Fibroblast of lung (primary cell): ENCODE results near the gene AQP5. TPM values are rescaled to one million over a fixed set of nuclear protein-coding genes. Genes with fewer than 3 reads are reported as not detected.

Experiments
- DNase-seq, 2 donors: peaks; one replicate each; pipeline versions ENCODE4 v3.0.0 to v3.0.0-alpha.2; 2010; ENCODE audit warnings: low read depth in 2 of 2
- H2AFZ ChIP-seq: 2 replicates; pipeline ENCODE4 v1.5.1; 2012; ENCODE audit warnings: low read length, control low read depth, inconsistent platforms
- H3K27ac ChIP-seq: 2 replicates; pipeline ENCODE4 v1.5.1; 2011; ENCODE audit warnings: low read length, control low read depth; ENCODE audit not compliant: insufficient read depth
- H3K27me3 ChIP-seq: 2 replicates; pipeline ENCODE4 v1.5.1; 2011; ENCODE audit warnings: mild to moderate bottlenecking, low read length; ENCODE audit not compliant: control insufficient read depth, insufficient read depth
- H3K36me3 ChIP-seq: 2 replicates; pipeline ENCODE4 v1.5.1; 2011; ENCODE audit warnings: low read length; ENCODE audit not compliant: control insufficient read depth, insufficient read depth
- H3K4me1 ChIP-seq: 2 replicates; pipeline ENCODE4 v1.5.1; 2011; ENCODE audit warnings: low read length; ENCODE audit not compliant: control insufficient read depth, insufficient read depth; ENCODE audit errors: extremely low read depth
- H3K4me2 ChIP-seq: 2 replicates; pipeline ENCODE4 v1.5.1; 2011; ENCODE audit warnings: low read length, control low read depth; ENCODE audit not compliant: insufficient read depth; ENCODE audit errors: extremely low read depth
- H3K4me3 ChIP-seq, 4 experiments: fragments of 200-600 bp in 1 of 4; sonication (generic) in 1 of 4; replicated peaks in 1 of 4; 2 replicates each; pipeline ENCODE4 v1.5.1; 2011 to 2016; ENCODE audit warnings: low read length in 4 of 4, low read depth in 3 of 4, mild to moderate bottlenecking in 3 of 4, control low read depth in 2 of 4, inconsistent platforms in 1 of 4, mixed read lengths in 1 of 4; ENCODE audit not compliant: insufficient read depth in 1 of 4; ENCODE audit errors: control extremely low read depth in 1 of 4
- H3K79me2 ChIP-seq: 2 replicates; pipeline ENCODE4 v1.5.1; 2012; ENCODE audit warnings: mild to moderate bottlenecking, low read length, inconsistent platforms; ENCODE audit not compliant: control insufficient read depth, insufficient read depth
- H3K9ac ChIP-seq: 2 replicates; pipeline ENCODE4 v1.5.1; 2011; ENCODE audit warnings: mild to moderate bottlenecking, low read length, control low read depth; ENCODE audit not compliant: insufficient read depth
- H3K9me3 ChIP-seq: 2 replicates; pipeline ENCODE4 v1.5.1; 2012; ENCODE audit warnings: low read depth, low read length; ENCODE audit not compliant: control insufficient read depth, insufficient read depth
- H4K20me1 ChIP-seq: 2 replicates; pipeline ENCODE4 v1.5.1; 2011; ENCODE audit warnings: low read length; ENCODE audit not compliant: control insufficient read depth, insufficient read depth; ENCODE audit errors: extremely low read depth
- CTCF ChIP-seq, 2 donors: IDR thresholded peaks in 1 of 2; conservative IDR thresholded peaks in 1 of 2; 1 replicate in 1 of 2; 2 replicates in 1 of 2; pipeline ENCODE4 v1.5.1; 2011 to 2012; ENCODE audit warnings: low read length in 2 of 2, control low read depth in 1 of 2, inconsistent platforms in 1 of 2, low read depth in 1 of 2, mild to moderate bottlenecking in 1 of 2
- EZH2 ChIP-seq: IDR thresholded peaks from 2 replicates; pipeline ENCODE4 v1.5.1; 2012; ENCODE audit warnings: low read length, control low read depth, mild to moderate bottlenecking; ENCODE audit errors: missing control alignments
- polyA plus RNA-seq, 2 donors: library from polyadenylated mRNA; depleted of rRNA in 1 of 2; stranded (reverse) in 1 of 2; unstranded in 1 of 2; fragments of >200 nt; gene quantifications; 2 replicates each; pipeline ENCODE4 v1.2.1, GENCODE V29; 2011 to 2012; ENCODE audit warnings: missing spikeins in 1 of 2
- total RNA-seq: library from RNA; depleted of rRNA; stranded (reverse); fragments of >200 nt; gene quantifications from 2 replicates; pipeline ENCODE4 v1.2.1, GENCODE V29; 2014

AQP5 gene
- total and polyA plus RNA-seq, 2 donors (not counting 1 experiment from before 2014, with no cell fraction given) = not detected

GRCh38 chr12:49934505-49934904 is 27.2 kb upstream of the AQP5 start:
- no peak for TF ChIP-seq EZH2
- TF ChIP-seq CTCF (conservative IDR thresholded peaks at IDR 0.05 in 1 of 2, IDR thresholded peaks at IDR 0.05 in 1 of 2; ENCODE audit: low read depth in 1 of 2, low read length in 2 of 2) = no peak
- no peaks in the 10 kb centered on the region for H3K36me3 ChIP-seq
- H3K9me3 ChIP-seq = no peaks in the 10 kb centered on the region
- no peak overlapping the region for H3K4me2 ChIP-seq
- no peak overlapping the region for H3K9ac ChIP-seq
- no peak for DNase-seq
- H3K4me3 ChIP-seq = no peak overlapping the region
- no peaks in the 10 kb centered on the region for H3K4me1 ChIP-seq
- no peaks in the 10 kb centered on the region for H3K27me3 ChIP-seq
- H4K20me1 ChIP-seq = no peaks in the 10 kb centered on the region
- no peaks in the 10 kb centered on the region for H3K79me2 ChIP-seq
- H2AFZ ChIP-seq = no peak overlapping the region
- H3K27ac ChIP-seq = no peak overlapping the region

DNA sequence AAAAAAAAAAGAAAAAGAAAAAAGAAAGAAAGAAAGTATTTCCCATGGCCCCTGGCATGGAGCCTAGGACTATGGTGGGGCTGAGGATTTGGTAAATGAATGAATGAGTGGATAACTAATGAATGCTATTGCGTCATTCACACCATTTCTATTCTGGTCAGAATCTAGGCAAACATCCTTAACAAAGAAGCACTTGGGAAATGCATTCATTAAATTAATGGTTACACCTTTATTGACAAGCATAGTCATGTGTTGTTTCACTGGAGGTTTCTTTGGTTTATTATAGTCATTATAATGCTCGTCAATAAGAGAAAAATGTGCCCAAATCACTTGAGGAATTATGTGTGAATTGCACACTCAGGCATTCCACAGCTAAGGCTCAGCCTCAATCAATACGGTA is 24.7 kb upstream of the AQP5 start:
- Histone ChIP-seq H2AFZ (no peak overlapping the region), H3K79me2 (no peaks in the 10 kb centered on the region), H3K36me3 (no peaks in the 10 kb centered on the region), H3K4me3 (no peak overlapping the region), H3K27me3 (no peaks in the 10 kb centered on the region), H3K4me1 (no peaks in the 10 kb centered on the region), H3K27ac (no peak overlapping the region), H3K9ac (no peak overlapping the region), H3K4me2 (no peak overlapping the region), H3K9me3 (no peaks in the 10 kb centered on the region), H4K20me1 (no peaks in the 10 kb centered on the region)
- DNase-seq = no peak
- TF ChIP-seq EZH2 (no peak), CTCF (conservative IDR thresholded peaks at IDR 0.05 in 1 of 2, IDR thresholded peaks at IDR 0.05 in 1 of 2; ENCODE audit: low read depth in 1 of 2, low read length in 2 of 2) (no peak)

GRCh38 chr12:49937639-49938300 is 23.9 kb upstream of the AQP5 start:
- H3K4me2 ChIP-seq = no peak overlapping the region
- H3K9ac ChIP-seq = no peak overlapping the region
- no peaks in the 10 kb centered on the region for H3K27me3 ChIP-seq
- H3K4me3 ChIP-seq = no peak overlapping the region
- DNase-seq = no peak
- H3K9me3 ChIP-seq = no peaks in the 10 kb centered on the region
- no peak overlapping the region for H3K27ac ChIP-seq
- TF ChIP-seq CTCF (conservative IDR thresholded peaks at IDR 0.05 in 1 of 2, IDR thresholded peaks at IDR 0.05 in 1 of 2; ENCODE audit: low read depth in 1 of 2, low read length in 2 of 2) (no peak), EZH2 (no peak)
- no peak overlapping the region for H2AFZ ChIP-seq
- no peaks in the 10 kb centered on the region for H4K20me1 ChIP-seq
- H3K79me2 ChIP-seq = no peaks in the 10 kb centered on the region
- H3K4me1 ChIP-seq = no peaks in the 10 kb centered on the region
- H3K36me3 ChIP-seq = no peaks in the 10 kb centered on the region
